HEK293 (cell line): ENCODE results near the gene IFT43.

Source experiments
- CTCF ChIA-PET: fragments of 350-600 bp; formaldehyde crosslinking; extraction: SDS; loops from one replicate; lab custom pipeline; 2021; ENCODE audit warnings: antibody characterized with exemption; lab: Yijun Ruan, JAX
- POLR2A ChIA-PET: fragments of 300-600 bp; formaldehyde crosslinking; extraction: SDS; loops from one replicate; lab custom pipeline; 2020; ENCODE audit warnings: antibody characterized with exemption, inconsistent platforms; lab: Yijun Ruan, JAX
- H3K27ac ChIP-seq: fragments of 200-500 bp; sonication (Bioruptor generic); 2 replicates; pipeline ENCODE4 v1.5.1; 2014; ENCODE audit warnings: low read depth, low read length, control low read depth, inconsistent platforms; ENCODE audit errors: extremely low read depth
- H3K36me3 ChIP-seq, 2 experiments: fragments of 200-500 bp in 1 of 2; sonication (Bioruptor generic) in 1 of 2; 1 replicate in 1 of 2; 2 replicates in 1 of 2; pipeline ENCODE4 v1.5.1; 2014 to 2017; ENCODE audit warnings: inconsistent platforms in 2 of 2, low read length in 2 of 2; ENCODE audit not compliant: control insufficient read depth in 2 of 2, insufficient read depth in 1 of 2
- H3K4me1 ChIP-seq: fragments of 200-500 bp; sonication (Bioruptor generic); 2 replicates; pipeline ENCODE4 v1.5.1; 2014; ENCODE audit warnings: mild to moderate bottlenecking, low read length, inconsistent platforms; ENCODE audit not compliant: control insufficient read depth, insufficient read depth
- H3K4me3 ChIP-seq: 2 replicates; pipeline ENCODE4 v1.5.1; 2011; ENCODE audit warnings: low read depth, mild to moderate bottlenecking, control low read depth, low read length, moderate library complexity
- H3K9me3 ChIP-seq: fragments of 200-500 bp; sonication (Bioruptor generic); 2 replicates; pipeline ENCODE4 v1.5.1; 2014; ENCODE audit warnings: low read depth, low read length, inconsistent platforms; ENCODE audit not compliant: control insufficient read depth, insufficient read depth
- OVOL3 ChIP-seq: fragments of 450-650 bp; formaldehyde crosslinking; IDR thresholded peaks from 2 replicates; pipeline ENCODE4 v1.5.1; 2016; ENCODE audit warnings: missing biosample characterization, missing genetic modification characterization
- YY1 ChIP-seq: fragments of 450-650 bp; formaldehyde crosslinking; IDR thresholded peaks from 2 replicates; pipeline ENCODE4 v1.5.1; 2018; ENCODE audit warnings: missing biosample characterization, missing genetic modification characterization
- ZNF214 ChIP-seq: fragments of 450-650 bp; formaldehyde crosslinking; IDR thresholded peaks from 2 replicates; pipeline ENCODE4 v1.5.1; 2017; ENCODE audit warnings: missing biosample characterization, mild to moderate bottlenecking, missing genetic modification characterization, borderline replicate concordance
- ZNF292 ChIP-seq: fragments of 450-650 bp; formaldehyde crosslinking; IDR thresholded peaks from 2 replicates; pipeline ENCODE4 v1.5.1; 2016; ENCODE audit warnings: low read depth, missing biosample characterization, missing genetic modification characterization, borderline replicate concordance
- ZNF324 ChIP-seq: fragments of 450-650 bp; formaldehyde crosslinking; IDR thresholded peaks from 2 replicates; pipeline ENCODE4 v1.5.1; 2016; ENCODE audit warnings: missing biosample characterization, missing genetic modification characterization
- ZNF335 ChIP-seq: fragments of 450-650 bp; formaldehyde crosslinking; conservative IDR thresholded peaks from 2 replicates; pipeline ENCODE4 v1.5.1; 2016; ENCODE audit warnings: missing biosample characterization, missing genetic modification characterization
- ZNF354C ChIP-seq: fragments of 450-650 bp; formaldehyde crosslinking; IDR thresholded peaks from 2 replicates; pipeline ENCODE4 v1.5.1; 2016; ENCODE audit warnings: missing biosample characterization, missing genetic modification characterization, low read depth, borderline replicate concordance
- ZNF521 ChIP-seq: fragments of 450-650 bp; formaldehyde crosslinking; IDR thresholded peaks from 2 replicates; pipeline ENCODE4 v1.5.1; 2017; ENCODE audit warnings: missing biosample characterization, mild to moderate bottlenecking, missing genetic modification characterization
- ZNF529 ChIP-seq: fragments of 450-650 bp; formaldehyde crosslinking; IDR thresholded peaks from 2 replicates; pipeline ENCODE4 v1.5.1; 2017; ENCODE audit warnings: missing genetic modification characterization, missing biosample characterization; ENCODE audit not compliant: insufficient replicate concordance
- ZNF558 ChIP-seq: fragments of 450-650 bp; formaldehyde crosslinking; IDR thresholded peaks from 2 replicates; pipeline ENCODE4 v1.5.1; 2016; ENCODE audit warnings: missing biosample characterization, missing genetic modification characterization
- ZNF658 ChIP-seq: fragments of 450-650 bp; formaldehyde crosslinking; IDR thresholded peaks from 2 replicates; pipeline ENCODE4; 2016; ENCODE audit warnings: missing biosample characterization, missing genetic modification characterization
- ZNF707 ChIP-seq: fragments of 450-650 bp; formaldehyde crosslinking; IDR thresholded peaks from 2 replicates; pipeline ENCODE4 v1.5.1; 2016; ENCODE audit warnings: missing biosample characterization, missing genetic modification characterization
- ZNF791 ChIP-seq: fragments of 450-650 bp; formaldehyde crosslinking; IDR thresholded peaks from 2 replicates; pipeline ENCODE4 v1.5.1; 2016; ENCODE audit warnings: missing biosample characterization, missing genetic modification characterization
- ZNF792 ChIP-seq: fragments of 450-650 bp; formaldehyde crosslinking; IDR thresholded peaks from 2 replicates; pipeline ENCODE4 v1.5.1; 2016; ENCODE audit warnings: missing biosample characterization, missing genetic modification characterization
- TF ChIP-seq, protein P1 (sequence below): fragments of 450-650 bp; formaldehyde crosslinking; IDR thresholded peaks from 2 replicates; pipeline ENCODE4 v1.5.1; 2017; ENCODE audit warnings: missing biosample characterization, missing genetic modification characterization
- TF ChIP-seq, protein P2 (sequence below): fragments of 450-650 bp; formaldehyde crosslinking; IDR thresholded peaks from 2 replicates; pipeline ENCODE4 v1.5.1; 2016; ENCODE audit warnings: missing biosample characterization, missing genetic modification characterization
- TF ChIP-seq, protein P3 (sequence below): fragments of 450-650 bp; formaldehyde crosslinking; IDR thresholded peaks from 2 replicates; pipeline ENCODE4 v1.5.1; 2017; ENCODE audit warnings: missing biosample characterization, missing genetic modification characterization
- TF ChIP-seq, protein P4 (sequence below): fragments of 450-650 bp; formaldehyde crosslinking; IDR thresholded peaks from 2 replicates; pipeline ENCODE4 v1.5.1; 2016; ENCODE audit warnings: missing biosample characterization, missing genetic modification characterization
- TF ChIP-seq, protein P5 (sequence below): fragments of 450-650 bp; formaldehyde crosslinking; IDR thresholded peaks from 2 replicates; pipeline ENCODE4 v1.5.1; 2016; ENCODE audit warnings: missing biosample characterization, missing genetic modification characterization

Gene IFT43

DNA sequence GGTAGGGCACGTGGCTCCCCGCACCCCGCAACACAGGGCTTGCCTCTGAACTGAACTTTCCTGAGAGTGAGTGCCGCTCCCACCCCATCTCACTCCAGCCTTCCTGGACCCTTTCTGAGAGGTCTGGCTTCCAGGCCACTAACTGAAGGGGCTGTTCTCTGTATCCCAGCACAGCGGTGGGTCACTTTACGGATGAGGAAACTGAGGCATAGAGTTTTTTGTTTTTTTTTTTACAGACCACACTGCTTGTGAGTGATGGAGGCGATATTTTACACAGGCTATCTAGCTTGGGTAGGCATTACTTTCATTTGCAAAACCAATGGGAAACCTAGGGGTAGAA, 2.6 kb upstream of the IFT43 start (continued):
- no peak for TF ChIP-seq OVOL3 (tag by site-specific recombination)
- TF ChIP-seq, all 188 proteins: peak for 0

DNA sequence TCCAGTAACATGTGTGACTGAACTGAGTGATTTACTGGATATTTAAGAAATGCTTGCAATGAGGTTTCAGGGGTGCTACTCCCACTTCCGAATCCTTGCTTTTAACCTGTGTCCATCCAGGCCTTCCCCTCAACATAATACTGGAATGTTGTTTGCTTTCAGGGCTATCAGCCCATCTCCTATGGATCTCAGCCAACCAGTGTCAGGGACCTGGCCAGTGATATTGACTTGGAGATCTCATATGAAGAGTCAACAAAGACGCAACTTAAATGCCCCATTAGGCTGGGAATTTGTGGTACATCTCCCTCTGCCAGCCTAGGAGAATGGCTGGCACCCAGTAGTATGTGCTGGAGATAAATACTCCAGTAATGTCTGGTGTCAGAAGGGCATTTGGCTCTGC, 889 bp upstream of the IFT43 start:
- peaks cover 7% of the 10 kb centered on the region for H3K4me1 ChIP-seq
- CTCF ChIA-PET = interaction anchor here (1.2 to 11.4 kb wide), 3 partner anchors 78 to 403 kb away, joined by 4 to 259 read pairs (median 82); no protein-coding TSS in a partner anchor

DNA sequence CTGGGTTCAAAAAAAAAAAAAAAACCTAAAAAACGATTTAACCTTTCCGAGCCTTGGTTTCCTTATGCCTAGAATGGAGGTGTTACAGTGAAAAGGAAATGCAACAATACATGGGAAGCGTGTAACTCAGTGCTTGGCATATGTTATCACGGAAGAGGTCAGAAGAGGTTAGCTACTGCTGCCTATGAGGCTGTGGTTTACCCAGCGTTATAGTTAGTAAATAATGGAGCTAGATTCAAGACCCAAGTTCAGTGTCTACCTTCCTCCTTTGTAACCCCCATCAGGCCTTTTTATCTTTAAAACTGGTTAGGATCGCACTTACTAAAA, 839 bp downstream of the IFT43 start:
- ChIA-PET CTCF (interaction anchor here (1.1 to 11.4 kb wide), 3 partner anchors 81 to 401 kb away, joined by 3 to 259 read pairs (median 3); no protein-coding TSS in a partner anchor), POLR2A (interaction anchor here (0.7 to 0.8 kb wide), 3 partner anchors 8 to 679 kb away, joined by 3 to 4 read pairs (median 3); no protein-coding TSS in a partner anchor)
- H3K27ac ChIP-seq = no peak overlapping the region

More for the DNA sequence above, 889 bp upstream of the IFT43 start:
- Histone ChIP-seq H3K9me3 (no peaks in the 10 kb centered on the region), H3K27ac (no peak overlapping the region), H3K36me3 (peaks cover 0 to 10% of the 10 kb centered on the region in 2 experiments; a peak in 1 of 3 replicates), H3K4me3 (no peak overlapping the region)
- POLR2A ChIA-PET = no interaction called here
- no peak for TF ChIP-seq ZNF521 (tag by site-specific recombination)
- TF ChIP-seq ZNF214 (tag by site-specific recombination) = no peak
- no peak for TF ChIP-seq ZNF292 (tag by site-specific recombination)
- no peak for TF ChIP-seq ZNF354C
- TF ChIP-seq ZNF658 (tag by site-specific recombination) = no peak
- no peak for TF ChIP-seq ZNF792 (tag by site-specific recombination)
- TF ChIP-seq, protein P1, sequence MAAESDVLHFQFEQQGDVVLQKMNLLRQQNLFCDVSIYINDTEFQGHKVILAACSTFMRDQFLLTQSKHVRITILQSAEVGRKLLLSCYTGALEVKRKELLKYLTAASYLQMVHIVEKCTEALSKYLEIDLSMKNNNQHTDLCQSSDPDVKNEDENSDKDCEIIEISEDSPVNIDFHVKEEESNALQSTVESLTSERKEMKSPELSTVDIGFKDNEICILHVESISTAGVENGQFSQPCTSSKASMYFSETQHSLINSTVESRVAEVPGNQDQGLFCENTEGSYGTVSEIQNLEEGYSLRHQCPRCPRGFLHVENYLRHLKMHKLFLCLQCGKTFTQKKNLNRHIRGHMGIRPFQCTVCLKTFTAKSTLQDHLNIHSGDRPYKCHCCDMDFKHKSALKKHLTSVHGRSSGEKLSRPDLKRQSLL (tag by site-specific recombination) = no peak
- no peak for TF ChIP-seq ZNF558 (tag by site-specific recombination)
- TF ChIP-seq, protein P2, sequence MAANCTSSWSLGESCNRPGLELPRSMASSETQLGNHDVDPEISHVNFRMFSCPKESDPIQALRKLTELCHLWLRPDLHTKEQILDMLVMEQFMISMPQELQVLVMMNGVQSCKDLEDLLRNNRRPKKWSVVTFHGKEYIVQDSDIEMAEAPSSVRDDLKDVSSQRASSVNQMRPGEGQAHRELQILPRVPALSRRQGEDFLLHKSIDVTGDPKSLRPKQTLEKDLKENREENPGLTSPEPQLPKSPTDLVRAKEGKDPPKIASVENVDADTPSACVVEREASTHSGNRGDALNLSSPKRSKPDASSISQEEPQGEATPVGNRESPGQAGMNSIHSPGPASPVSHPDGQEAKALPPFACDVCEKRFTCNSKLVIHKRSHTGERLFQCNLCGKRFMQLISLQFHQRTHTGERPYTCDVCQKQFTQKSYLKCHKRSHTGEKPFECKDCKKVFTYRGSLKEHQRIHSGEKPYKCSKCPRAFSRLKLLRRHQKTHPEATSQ = no peak
- no peak for TF ChIP-seq ZNF529 (tag by site-specific recombination)
- no peak for TF ChIP-seq ZNF791 (tag by site-specific recombination)
- TF ChIP-seq, protein P3, sequence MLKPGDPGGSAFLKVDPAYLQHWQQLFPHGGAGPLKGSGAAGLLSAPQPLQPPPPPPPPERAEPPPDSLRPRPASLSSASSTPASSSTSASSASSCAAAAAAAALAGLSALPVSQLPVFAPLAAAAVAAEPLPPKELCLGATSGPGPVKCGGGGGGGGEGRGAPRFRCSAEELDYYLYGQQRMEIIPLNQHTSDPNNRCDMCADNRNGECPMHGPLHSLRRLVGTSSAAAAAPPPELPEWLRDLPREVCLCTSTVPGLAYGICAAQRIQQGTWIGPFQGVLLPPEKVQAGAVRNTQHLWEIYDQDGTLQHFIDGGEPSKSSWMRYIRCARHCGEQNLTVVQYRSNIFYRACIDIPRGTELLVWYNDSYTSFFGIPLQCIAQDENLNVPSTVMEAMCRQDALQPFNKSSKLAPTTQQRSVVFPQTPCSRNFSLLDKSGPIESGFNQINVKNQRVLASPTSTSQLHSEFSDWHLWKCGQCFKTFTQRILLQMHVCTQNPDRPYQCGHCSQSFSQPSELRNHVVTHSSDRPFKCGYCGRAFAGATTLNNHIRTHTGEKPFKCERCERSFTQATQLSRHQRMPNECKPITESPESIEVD (tag by site-specific recombination) = no peak
- no peak for TF ChIP-seq ZNF707 (tag by site-specific recombination)
- TF ChIP-seq ZNF324 = no peak
- TF ChIP-seq, protein P4, sequence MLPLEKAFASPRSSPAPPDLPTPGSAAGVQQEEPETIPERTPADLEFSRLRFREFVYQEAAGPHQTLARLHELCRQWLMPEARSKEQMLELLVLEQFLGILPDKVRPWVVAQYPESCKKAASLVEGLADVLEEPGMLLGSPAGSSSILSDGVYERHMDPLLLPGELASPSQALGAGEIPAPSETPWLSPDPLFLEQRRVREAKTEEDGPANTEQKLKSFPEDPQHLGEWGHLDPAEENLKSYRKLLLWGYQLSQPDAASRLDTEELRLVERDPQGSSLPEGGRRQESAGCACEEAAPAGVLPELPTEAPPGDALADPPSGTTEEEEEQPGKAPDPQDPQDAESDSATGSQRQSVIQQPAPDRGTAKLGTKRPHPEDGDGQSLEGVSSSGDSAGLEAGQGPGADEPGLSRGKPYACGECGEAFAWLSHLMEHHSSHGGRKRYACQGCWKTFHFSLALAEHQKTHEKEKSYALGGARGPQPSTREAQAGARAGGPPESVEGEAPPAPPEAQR (tag by site-specific recombination) = no peak

More for the DNA sequence above, 839 bp downstream of the IFT43 start:
- TF ChIP-seq YY1 (tag by site-specific recombination) = no peak
- TF ChIP-seq, protein P5, sequence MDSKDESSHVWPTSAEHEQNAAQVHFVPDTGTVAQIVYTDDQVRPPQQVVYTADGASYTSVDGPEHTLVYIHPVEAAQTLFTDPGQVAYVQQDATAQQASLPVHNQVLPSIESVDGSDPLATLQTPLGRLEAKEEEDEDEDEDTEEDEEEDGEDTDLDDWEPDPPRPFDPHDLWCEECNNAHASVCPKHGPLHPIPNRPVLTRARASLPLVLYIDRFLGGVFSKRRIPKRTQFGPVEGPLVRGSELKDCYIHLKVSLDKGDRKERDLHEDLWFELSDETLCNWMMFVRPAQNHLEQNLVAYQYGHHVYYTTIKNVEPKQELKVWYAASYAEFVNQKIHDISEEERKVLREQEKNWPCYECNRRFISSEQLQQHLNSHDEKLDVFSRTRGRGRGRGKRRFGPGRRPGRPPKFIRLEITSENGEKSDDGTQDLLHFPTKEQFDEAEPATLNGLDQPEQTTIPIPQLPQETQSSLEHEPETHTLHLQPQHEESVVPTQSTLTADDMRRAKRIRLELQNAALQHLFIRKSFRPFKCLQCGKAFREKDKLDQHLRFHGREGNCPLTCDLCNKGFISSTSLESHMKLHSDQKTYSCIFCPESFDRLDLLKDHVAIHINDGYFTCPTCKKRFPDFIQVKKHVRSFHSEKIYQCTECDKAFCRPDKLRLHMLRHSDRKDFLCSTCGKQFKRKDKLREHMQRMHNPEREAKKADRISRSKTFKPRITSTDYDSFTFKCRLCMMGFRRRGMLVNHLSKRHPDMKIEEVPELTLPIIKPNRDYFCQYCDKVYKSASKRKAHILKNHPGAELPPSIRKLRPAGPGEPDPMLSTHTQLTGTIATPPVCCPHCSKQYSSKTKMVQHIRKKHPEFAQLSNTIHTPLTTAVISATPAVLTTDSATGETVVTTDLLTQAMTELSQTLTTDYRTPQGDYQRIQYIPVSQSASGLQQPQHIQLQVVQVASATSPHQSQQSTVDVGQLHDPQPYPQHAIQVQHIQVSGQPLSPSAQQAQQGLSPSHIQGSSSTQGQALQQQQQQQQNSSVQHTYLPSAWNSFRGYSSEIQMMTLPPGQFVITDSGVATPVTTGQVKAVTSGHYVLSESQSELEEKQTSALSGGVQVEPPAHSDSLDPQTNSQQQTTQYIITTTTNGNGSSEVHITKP = no peak
- TF ChIP-seq, protein P1 (tag by site-specific recombination) = no peak
- 0 out of 2 replicates have a peak, but pooled peaks have one; percentile 39 for TF ChIP-seq ZNF335
- H3K9me3 ChIP-seq = no peaks in the 10 kb centered on the region
- peak overlapping the region; percentile 85 for H3K4me3 ChIP-seq
- H3K4me1 ChIP-seq = peaks cover 3% of the 10 kb centered on the region
- H3K36me3 ChIP-seq = peaks cover 0 to 25% of the 10 kb centered on the region in 2 experiments; a peak in 2 of 3 replicates
